HEK293 (cell line): ENCODE measurements around the gene C16orf78.

Experiments
- ZNF274 ChIP-seq, 2 experiments: fragments of 200-500 bp in 1 of 2; fragments of 450-650 bp in 1 of 2; sonication (Bioruptor generic) in 1 of 2; formaldehyde crosslinking in 1 of 2; IDR thresholded peaks; 2 replicates each; pipeline versions ENCODE4 v1.5.1 to v1.6.1; 2014 to 2016; ENCODE audit warnings: borderline replicate concordance in 1 of 2, inconsistent platforms in 1 of 2, low read length in 1 of 2, missing biosample characterization in 1 of 2, missing genetic modification characterization in 1 of 2
- ZNF610 ChIP-seq: fragments of 450-650 bp; formaldehyde crosslinking; IDR thresholded peaks from 2 replicates; pipeline ENCODE4 v1.5.1; 2016; ENCODE audit warnings: missing biosample characterization, missing genetic modification characterization, borderline replicate concordance
- TF ChIP-seq, protein P1 (sequence below): fragments of 450-650 bp; formaldehyde crosslinking; IDR thresholded peaks from 2 replicates; pipeline ENCODE4 v1.5.1; 2016; ENCODE audit warnings: missing biosample characterization, missing genetic modification characterization

DNA sequence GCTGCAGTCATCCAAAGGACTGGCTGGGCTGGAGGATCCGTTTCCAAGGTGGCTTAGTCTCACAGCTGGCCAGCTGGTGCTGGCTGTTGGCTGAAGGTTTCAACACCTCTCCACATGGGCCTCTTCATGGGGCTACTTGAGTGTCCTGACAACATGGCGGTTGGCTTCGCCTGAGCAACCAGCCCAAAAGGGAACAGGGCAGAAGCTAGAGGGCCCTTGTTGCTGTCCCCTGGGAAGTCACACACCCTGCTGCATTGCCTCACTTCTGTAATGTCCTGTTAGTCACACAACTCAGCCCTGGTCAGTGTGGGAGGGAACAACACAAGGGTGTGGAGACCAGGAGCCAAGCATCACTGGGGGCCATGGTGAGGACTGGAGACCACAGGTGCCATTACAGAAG, 36.6 kb downstream of the C16orf78 start:
- TF ChIP-seq ZNF610: no peak
- TF ChIP-seq, protein P1, sequence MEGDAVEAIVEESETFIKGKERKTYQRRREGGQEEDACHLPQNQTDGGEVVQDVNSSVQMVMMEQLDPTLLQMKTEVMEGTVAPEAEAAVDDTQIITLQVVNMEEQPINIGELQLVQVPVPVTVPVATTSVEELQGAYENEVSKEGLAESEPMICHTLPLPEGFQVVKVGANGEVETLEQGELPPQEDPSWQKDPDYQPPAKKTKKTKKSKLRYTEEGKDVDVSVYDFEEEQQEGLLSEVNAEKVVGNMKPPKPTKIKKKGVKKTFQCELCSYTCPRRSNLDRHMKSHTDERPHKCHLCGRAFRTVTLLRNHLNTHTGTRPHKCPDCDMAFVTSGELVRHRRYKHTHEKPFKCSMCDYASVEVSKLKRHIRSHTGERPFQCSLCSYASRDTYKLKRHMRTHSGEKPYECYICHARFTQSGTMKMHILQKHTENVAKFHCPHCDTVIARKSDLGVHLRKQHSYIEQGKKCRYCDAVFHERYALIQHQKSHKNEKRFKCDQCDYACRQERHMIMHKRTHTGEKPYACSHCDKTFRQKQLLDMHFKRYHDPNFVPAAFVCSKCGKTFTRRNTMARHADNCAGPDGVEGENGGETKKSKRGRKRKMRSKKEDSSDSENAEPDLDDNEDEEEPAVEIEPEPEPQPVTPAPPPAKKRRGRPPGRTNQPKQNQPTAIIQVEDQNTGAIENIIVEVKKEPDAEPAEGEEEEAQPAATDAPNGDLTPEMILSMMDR: no peak
- no peak for TF ChIP-seq ZNF274 (IDR thresholded peaks at IDR 0.05; ENCODE audit: low read length)
- TF ChIP-seq ZNF274 (tag by site-specific recombination; IDR thresholded peaks at IDR 0.05; ENCODE audit: borderline replicate concordance): no peak
